NCI-H1694 treated with DMSO at 0.1 percent for 48 hours (cell line): Measurements from ENCODE around the gene SPATA2.
"Not testable (repeated sequence)": the region's sequence is repeated elsewhere in the genome, so short reads cannot be mapped to it uniquely, and the experiment has no call there.

Source experiments
- DNase-seq: peaks from one replicate; lab custom pipeline; 2025; lab: John Stamatoyannopoulos, UW

Gene SPATA2

GRCh38 chr20:49915380-49916145 lies at the start of gene SPATA2:
TSS of gene SPATA2 (minus strand) at chr20:49915529. CDS start at chr20:49908490, 7,039 bp downstream.
- peak; percentile 77 for DNase-seq

GRCh38 chr20:49961413-49961812 lies 46.1 kb upstream of the SPATA2 start:
- DNase-seq = no peak

GRCh38 chr20:49957089-49957938 lies 42.0 kb upstream of the SPATA2 start:
- DNase-seq = not testable (repeated sequence)

- no peak for DNase-seq
Observed at GRCh38 chr20:49956689-49957088, 41.4 kb upstream of the SPATA2 start.

GRCh38 chr20:49955830-49956396 lies 40.6 kb upstream of the SPATA2 start:
- not testable (repeated sequence) for DNase-seq

- no peak for DNase-seq
Observed at GRCh38 chr20:49955167-49955566, 39.8 kb upstream of the SPATA2 start.

- no peak for DNase-seq
Observed at GRCh38 chr20:49951151-49951550, 35.8 kb upstream of the SPATA2 start.

GRCh38 chr20:49948809-49949507 lies 33.6 kb upstream of the SPATA2 start:
- no peak for DNase-seq

- no peak for DNase-seq
Observed at GRCh38 chr20:49948178-49948577, 32.8 kb upstream of the SPATA2 start.

- no peak for DNase-seq
Observed at GRCh38 chr20:49945701-49946477, 30.6 kb upstream of the SPATA2 start.

- DNase-seq = no peak
Observed at GRCh38 chr20:49945306-49945700, 30.0 kb upstream of the SPATA2 start.

- no peak for DNase-seq
Observed at GRCh38 chr20:49942942-49943341, 27.6 kb upstream of the SPATA2 start.

- no peak for DNase-seq
Observed at GRCh38 chr20:49942303-49942702, 27.0 kb upstream of the SPATA2 start.

GRCh38 chr20:49941456-49941855 lies 26.1 kb upstream of the SPATA2 start:
- DNase-seq = no peak

GRCh38 chr20:49938173-49939163 lies 23.1 kb upstream of the SPATA2 start:
- DNase-seq = peak; percentile 30

GRCh38 chr20:49937027-49937929 lies 21.9 kb upstream of the SPATA2 start:
- no peak for DNase-seq

GRCh38 chr20:49936153-49937026 lies 21.1 kb upstream of the SPATA2 start, which contains the start of gene RNF114:
TSS of gene RNF114 (plus strand) at chr20:49936397. CDS start at chr20:49936413, 16 bp downstream.
- peak; percentile 83 for DNase-seq

GRCh38 chr20:49935746-49936152 lies 20.4 kb upstream of the SPATA2 start:
- DNase-seq = no peak
